Cardiac fibroblast (primary cell): ENCODE data around the gene SCARB1.

Source experiments
- DNase-seq, 2 donors: peaks; one replicate each; pipeline versions ENCODE4 v3.0.0 to v3.0.0-alpha.2; 2010; ENCODE audit warnings: low read depth in 2 of 2
- H3K4me3 ChIP-seq, 2 donors: replicated peaks in 1 of 2; 1 replicate in 1 of 2; 2 replicates in 1 of 2; pipeline ENCODE4 v1.5.1; 2011; ENCODE audit warnings: low read depth in 2 of 2, low read length in 2 of 2, mild to moderate bottlenecking in 2 of 2, moderate library complexity in 1 of 2
- TF ChIP-seq, protein P1 (sequence below): IDR thresholded peaks from one replicate; pipeline ENCODE4 v1.5.1; 2011; ENCODE audit warnings: low read depth, mild to moderate bottlenecking, low read length, inconsistent platforms

The SCARB1 gene

DNA sequence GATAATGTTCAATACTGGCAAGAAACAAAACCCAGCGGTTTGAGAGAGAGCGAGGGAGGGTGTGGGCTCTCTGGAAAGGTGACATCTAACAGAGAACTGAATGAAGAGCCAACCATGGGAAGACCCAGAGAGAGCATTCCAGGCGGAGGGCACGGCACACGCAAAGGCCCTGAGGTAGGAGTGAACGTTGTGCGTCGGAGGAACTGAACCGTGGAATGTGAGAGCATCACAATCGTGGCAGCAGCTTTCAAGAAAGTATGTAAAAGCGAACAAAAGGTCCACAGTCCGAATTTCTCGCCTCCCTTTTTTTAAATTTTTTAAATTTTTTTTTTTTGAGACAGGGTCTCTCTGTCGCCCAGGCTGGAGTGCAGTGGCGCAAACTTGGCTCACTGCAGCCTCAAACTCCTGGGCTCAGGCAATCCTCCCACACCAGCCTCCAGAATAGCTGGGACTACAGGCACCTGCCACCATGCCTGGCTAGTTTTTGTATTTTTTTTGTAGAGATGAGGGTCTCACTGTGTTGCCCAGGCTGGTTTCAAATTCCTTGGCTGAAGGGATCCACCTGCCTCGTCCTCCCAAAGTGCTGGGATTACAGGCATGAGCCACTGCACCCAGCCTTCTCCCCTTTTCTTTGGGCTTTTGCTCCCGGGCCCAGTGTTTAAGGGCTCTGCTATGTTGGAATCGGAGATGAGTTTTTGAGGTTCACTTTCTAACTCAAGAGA, 15.3 kb upstream of the SCARB1 start:
- no peak overlapping the region for H3K4me3 ChIP-seq
- DNase-seq = no peak
- TF ChIP-seq, protein P1, sequence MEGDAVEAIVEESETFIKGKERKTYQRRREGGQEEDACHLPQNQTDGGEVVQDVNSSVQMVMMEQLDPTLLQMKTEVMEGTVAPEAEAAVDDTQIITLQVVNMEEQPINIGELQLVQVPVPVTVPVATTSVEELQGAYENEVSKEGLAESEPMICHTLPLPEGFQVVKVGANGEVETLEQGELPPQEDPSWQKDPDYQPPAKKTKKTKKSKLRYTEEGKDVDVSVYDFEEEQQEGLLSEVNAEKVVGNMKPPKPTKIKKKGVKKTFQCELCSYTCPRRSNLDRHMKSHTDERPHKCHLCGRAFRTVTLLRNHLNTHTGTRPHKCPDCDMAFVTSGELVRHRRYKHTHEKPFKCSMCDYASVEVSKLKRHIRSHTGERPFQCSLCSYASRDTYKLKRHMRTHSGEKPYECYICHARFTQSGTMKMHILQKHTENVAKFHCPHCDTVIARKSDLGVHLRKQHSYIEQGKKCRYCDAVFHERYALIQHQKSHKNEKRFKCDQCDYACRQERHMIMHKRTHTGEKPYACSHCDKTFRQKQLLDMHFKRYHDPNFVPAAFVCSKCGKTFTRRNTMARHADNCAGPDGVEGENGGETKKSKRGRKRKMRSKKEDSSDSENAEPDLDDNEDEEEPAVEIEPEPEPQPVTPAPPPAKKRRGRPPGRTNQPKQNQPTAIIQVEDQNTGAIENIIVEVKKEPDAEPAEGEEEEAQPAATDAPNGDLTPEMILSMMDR = no peak

DNA sequence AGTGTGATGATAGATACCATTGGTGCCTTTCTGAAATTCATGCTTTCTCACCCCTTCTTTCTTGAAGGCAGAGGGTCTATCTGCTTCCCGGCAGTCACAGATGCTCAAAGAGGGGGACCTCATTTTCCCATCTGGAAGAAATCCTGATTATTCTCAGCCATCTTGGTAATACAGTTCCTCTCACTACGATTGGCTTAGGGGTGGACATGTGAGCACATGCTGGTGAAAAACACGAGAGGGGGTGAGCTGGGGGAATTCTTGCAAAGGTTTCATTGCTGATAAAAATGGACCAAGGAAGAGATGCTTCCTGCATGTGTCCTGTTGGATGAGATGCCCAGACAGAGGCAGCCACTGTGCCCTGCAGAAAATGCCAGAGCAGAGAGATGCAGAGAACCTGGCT, 13.8 kb upstream of the SCARB1 start:
- TF ChIP-seq, protein P1 = no peak
- no peak overlapping the region for H3K4me3 ChIP-seq
- DNase-seq = no peak

DNA sequence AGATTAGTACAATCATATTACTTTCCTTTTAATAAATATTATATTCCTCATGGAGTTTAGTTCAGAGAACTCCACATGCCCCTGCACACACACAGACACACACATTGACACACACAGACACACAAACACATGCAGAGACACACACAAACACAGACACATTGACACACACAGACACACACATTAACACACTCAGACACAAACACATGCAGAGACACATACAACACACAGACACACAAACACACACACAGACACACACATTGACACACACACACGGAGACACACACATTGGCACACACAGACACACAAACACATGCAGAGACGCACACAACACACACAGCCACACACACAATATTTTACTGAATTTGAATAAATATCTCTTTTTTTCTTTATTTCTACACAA, 12.5 kb upstream of the SCARB1 start:
- TF ChIP-seq, protein P1 = no peak
- no peak for DNase-seq
- H3K4me3 ChIP-seq = no peak overlapping the region

DNA sequence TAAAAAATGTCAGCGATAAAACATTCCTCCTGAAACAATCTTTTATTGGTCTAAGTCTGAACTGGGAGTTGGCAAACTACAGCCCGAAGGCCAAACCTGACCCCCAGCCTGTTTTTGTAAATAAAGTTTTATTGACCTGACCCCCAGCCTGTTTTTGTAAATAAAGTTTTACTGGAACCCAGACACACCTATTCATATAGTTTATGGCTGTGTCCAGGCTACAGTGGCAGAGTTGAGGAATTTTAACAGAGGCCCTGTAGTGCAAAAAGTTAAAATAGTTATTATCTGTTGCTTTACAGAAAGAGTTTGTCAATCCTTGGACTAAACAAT, 12.1 kb upstream of the SCARB1 start:
- no peak for DNase-seq
- TF ChIP-seq, protein P1 = no peak

DNA sequence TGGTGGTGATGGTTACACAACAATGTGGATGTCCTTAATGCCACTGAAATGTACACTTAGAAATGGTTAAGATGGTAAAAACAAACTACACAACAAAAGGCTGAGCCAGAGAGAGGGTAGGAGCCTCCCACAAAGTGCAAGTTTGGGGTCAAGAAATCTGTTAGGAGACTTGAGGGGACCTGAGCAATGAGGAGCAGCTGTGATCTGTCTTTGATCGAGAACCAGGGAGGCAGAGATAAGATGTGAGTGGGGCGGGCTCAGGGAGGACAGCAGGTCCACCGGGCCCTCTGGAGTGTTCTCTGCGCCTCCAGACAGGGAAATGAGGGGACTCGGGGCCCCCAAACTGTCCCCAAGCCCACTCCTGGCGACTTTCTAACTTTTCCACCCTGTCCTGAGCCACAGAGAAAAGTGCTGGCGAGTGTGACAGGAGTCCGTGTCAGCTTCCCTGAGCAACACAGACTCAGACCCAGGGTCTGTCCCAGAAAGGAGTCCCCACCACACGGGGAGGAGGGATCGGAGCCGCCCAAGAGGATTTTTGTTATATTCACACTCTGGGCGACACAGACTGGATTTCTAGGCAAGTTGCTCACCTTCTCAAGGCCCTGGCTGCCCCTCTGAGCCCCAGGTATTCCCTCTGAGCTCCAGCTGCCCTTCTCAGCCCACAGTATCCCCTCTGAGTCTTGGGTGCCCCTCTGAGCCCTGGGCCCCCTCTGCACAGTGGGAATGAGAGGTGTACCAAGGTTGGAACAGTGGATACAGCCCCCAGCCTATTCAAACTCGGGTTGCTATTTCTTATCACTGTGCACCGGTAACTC, 11.5 kb upstream of the SCARB1 start:
- TF ChIP-seq, protein P1 = no peak
- H3K4me3 ChIP-seq = no peak overlapping the region
- no peak for DNase-seq

More for the DNA sequence above, 12.1 kb upstream of the SCARB1 start:
- no peak overlapping the region for H3K4me3 ChIP-seq

DNA sequence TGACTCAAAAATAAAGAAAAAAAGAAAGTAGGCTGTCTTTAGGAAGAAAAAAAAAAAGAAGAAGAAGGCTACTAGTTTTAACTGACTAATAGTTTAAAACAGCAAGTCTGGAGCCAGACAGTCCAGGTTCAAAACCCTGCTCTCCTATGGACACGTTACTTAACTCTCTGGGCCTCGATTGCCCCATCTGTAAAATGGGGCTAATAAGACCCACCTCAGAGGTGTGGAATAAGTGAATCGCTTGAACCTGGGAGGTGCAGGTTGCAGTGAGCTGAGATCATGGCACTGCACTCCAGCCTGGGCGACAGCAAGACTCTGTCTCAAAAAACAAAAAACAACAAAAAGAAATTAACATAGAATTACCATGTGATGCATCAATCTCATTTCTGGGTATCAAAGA, 10.5 kb upstream of the SCARB1 start:
- TF ChIP-seq, protein P1 = no peak
- H3K4me3 ChIP-seq = no peak overlapping the region
- DNase-seq = no peak
